ENCODE results near the gene FAM78A.

- TF ChIP-seq POLR2AphosphoS5 (IDR thresholded peaks at IDR 0.05) = no peak
- no peak for TF ChIP-seq CTCF (IDR thresholded peaks at IDR 0.05; ENCODE audit: poor library complexity, severe bottlenecking)
- no peak for TF ChIP-seq EZH2 (IDR thresholded peaks at IDR 0.05; ENCODE audit: borderline replicate concordance, insufficient read depth, low read length, poor library complexity, severe bottlenecking)
- TF ChIP-seq EP300 (conservative IDR thresholded peaks at IDR 0.05; ENCODE audit: poor library complexity, severe bottlenecking) = no peak
- no peak for TF ChIP-seq SMC3 (conservative IDR thresholded peaks at IDR 0.05; ENCODE audit: poor library complexity)
Measured at GRCh38 chr9:131260751-131261452, 15.4 kb downstream of the FAM78A start.
